ENCODE measurements around the gene SLC43A2. TPM values are rescaled to one million over a fixed set of nuclear protein-coding genes. Genes with fewer than 3 reads are reported as not detected.

SLC43A2 gene
- total and polyA plus RNA-seq, 7 donors: 2.4 to 16.5 (median 7.2) TPM

GRCh38 chr17:1634841-1635650 is 6.4 kb upstream of the SLC43A2 start:
- DNase-seq: no peak
- WGBS, 2 donors: 96 to 97% methylated on average over 45 of the region's 45 CpGs
- Histone ChIP-seq H3K27me3 (no peaks in the 10 kb centered on the region), H3K9me3 (no peaks in the 10 kb centered on the region), H3K27ac (no peak overlapping the region), H3K4me1 (peaks cover 0 to 2% (median under 1%) of the 10 kb centered on the region in 4 donors), H3K36me3 (peaks cover 0 to 4% (median 0%) of the 10 kb centered on the region in 4 donors), H3K4me3 (no peak overlapping the region)
- intact Hi-C loops (cut with DNase I): no loop called here
- no peak for TF ChIP-seq CTCF (IDR thresholded peaks at IDR 0.05)
- no peak for TF ChIP-seq EP300 (IDR thresholded peaks at IDR 0.05)
- TF ChIP-seq POLR2AphosphoS5 (IDR thresholded peaks at IDR 0.05): no peak
- no peak for TF ChIP-seq POLR2A (IDR thresholded peaks at IDR 0.05)

- no peak for TF ChIP-seq POLR2A (IDR thresholded peaks at IDR 0.05)
- TF ChIP-seq POLR2AphosphoS5 (IDR thresholded peaks at IDR 0.05): no peak
- TF ChIP-seq CTCF (IDR thresholded peaks at IDR 0.05): no peak
- no peak for TF ChIP-seq EP300 (IDR thresholded peaks at IDR 0.05)
- Histone ChIP-seq H3K27ac (no peak overlapping the region), H3K36me3 (peaks cover 0 to 4% (median 0%) of the 10 kb centered on the region in 4 donors), H3K4me1 (peaks cover 0 to 30% (median 20%) of the 10 kb centered on the region in 4 donors), H3K27me3 (no peaks in the 10 kb centered on the region), H3K4me3 (no peak overlapping the region), H3K9me3 (no peaks in the 10 kb centered on the region)
- intact Hi-C loops (cut with DNase I): no loop called here
- 71 to 80% methylated on average over 4 of the region's 4 CpGs for WGBS, 2 donors
- DNase-seq: no peak
Measured at GRCh38 chr17:1630662-1631061, 2.0 kb upstream of the SLC43A2 start.

- intact Hi-C loops (cut with DNase I): loop anchor here (1.0 to 10.0 kb wide), 2 partner anchors 55 to 265 kb away; no protein-coding TSS in a partner anchor
Measured at GRCh38 chr17:1629504-1630310, 1.1 kb upstream of the SLC43A2 start.

More at GRCh38 chr17:1629504-1630310, 1.1 kb upstream of the SLC43A2 start:
- WGBS, 2 donors: 1 to 3% methylated on average over 45 of the region's 45 CpGs
- DNase-seq: peak; percentile 80
- TF ChIP-seq POLR2AphosphoS5 (IDR thresholded peaks at IDR 0.05) (no peak), CTCF (IDR thresholded peaks at IDR 0.05) (peak; percentile 18 to 64 (median 54))
- H3K9me3 ChIP-seq: no peaks in the 10 kb centered on the region
- no peaks in the 10 kb centered on the region for H3K36me3 ChIP-seq
- H3K4me3 ChIP-seq: peak overlapping the region; percentile 57 to 74 (median 66)
- peak overlapping the region; percentile 86 to 97 (median 94) for H3K27ac ChIP-seq
- peaks cover 0 to 30% (median 20%) of the 10 kb centered on the region in 4 donors for H3K4me1 ChIP-seq
- H3K27me3 ChIP-seq: no peaks in the 10 kb centered on the region

Data from sigmoid colon (tissue), 7 donors.